AG09319 (cell line): ENCODE data around the gene ANP32A.

Source experiments
- DNase-seq: peaks from one replicate; pipeline ENCODE4 v3.0.0-alpha.2; 2010; ENCODE audit warnings: low read depth; ENCODE audit errors: extremely low read depth
- CTCF ChIP-seq: IDR thresholded peaks from 2 replicates; pipeline ENCODE4 v1.5.1; 2011; ENCODE audit warnings: low read depth, mild to moderate bottlenecking, inconsistent platforms, low read length, moderate library complexity

The ANP32A gene

GRCh38 chr15:68778876-68779275 lies 41.8 kb downstream of the ANP32A start:
- DNase-seq, result no peak
- no peak for TF ChIP-seq CTCF

- TF ChIP-seq CTCF, result no peak
- no peak for DNase-seq
Measured at GRCh38 chr15:68776477-68777270, 44.0 kb downstream of the ANP32A start.

GRCh38 chr15:68775671-68776476 lies 44.8 kb downstream of the ANP32A start:
- DNase-seq, result no peak
- TF ChIP-seq CTCF, result no peak

DNA sequence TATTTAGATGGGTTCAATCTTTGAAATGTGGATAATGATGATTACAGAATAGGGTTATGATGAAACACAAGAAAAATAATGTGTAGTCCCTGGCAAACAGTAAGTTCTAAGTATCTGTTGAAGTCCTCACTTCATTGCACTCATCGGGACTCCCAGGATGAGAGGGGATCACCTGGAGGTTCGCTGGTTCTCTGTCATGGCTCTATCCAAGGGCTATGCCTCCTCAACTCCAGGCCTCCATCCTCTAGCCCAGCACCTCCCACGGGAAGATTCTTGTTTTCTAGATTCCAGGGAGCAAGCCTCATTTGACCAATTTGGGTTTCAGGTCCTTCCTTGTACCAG lies 45.5 kb downstream of the ANP32A start:
- DNase-seq, result no peak
- TF ChIP-seq CTCF, result no peak

GRCh38 chr15:68774521-68775235 lies 46.0 kb downstream of the ANP32A start:
- no peak for DNase-seq
- TF ChIP-seq CTCF, result no peak

- no peak for DNase-seq
- TF ChIP-seq CTCF, result no peak
Measured at GRCh38 chr15:68774120-68774519, 46.6 kb downstream of the ANP32A start.

DNA sequence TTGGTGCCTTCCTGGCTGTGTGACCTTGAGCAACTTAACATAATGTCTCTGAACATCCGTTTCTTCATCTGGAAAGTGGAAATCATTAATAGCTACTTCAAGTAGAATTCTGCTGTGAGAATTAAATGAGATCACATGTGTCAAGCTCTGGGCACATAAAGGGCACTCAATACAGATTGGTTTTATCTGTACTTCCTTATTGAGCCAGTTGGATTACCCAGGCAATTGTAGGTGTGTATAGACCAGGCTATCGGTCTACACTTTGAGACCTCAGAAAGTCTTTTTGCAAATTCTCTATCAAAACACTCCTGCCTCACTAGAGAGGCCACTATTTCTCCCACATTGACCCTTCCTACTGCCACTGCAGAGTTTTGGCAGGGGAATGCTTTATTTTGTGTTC lies 47.7 kb downstream of the ANP32A start:
- TF ChIP-seq CTCF, result no peak
- DNase-seq, result no peak
